ENCODE results near the gene SEMA3D. TPM values are rescaled to one million over a fixed set of nuclear protein-coding genes. Genes with fewer than 3 reads are reported as not detected.

The SEMA3D gene
- total RNA-seq, 1 donor from 2014 or later: 0.50 TPM

DNA sequence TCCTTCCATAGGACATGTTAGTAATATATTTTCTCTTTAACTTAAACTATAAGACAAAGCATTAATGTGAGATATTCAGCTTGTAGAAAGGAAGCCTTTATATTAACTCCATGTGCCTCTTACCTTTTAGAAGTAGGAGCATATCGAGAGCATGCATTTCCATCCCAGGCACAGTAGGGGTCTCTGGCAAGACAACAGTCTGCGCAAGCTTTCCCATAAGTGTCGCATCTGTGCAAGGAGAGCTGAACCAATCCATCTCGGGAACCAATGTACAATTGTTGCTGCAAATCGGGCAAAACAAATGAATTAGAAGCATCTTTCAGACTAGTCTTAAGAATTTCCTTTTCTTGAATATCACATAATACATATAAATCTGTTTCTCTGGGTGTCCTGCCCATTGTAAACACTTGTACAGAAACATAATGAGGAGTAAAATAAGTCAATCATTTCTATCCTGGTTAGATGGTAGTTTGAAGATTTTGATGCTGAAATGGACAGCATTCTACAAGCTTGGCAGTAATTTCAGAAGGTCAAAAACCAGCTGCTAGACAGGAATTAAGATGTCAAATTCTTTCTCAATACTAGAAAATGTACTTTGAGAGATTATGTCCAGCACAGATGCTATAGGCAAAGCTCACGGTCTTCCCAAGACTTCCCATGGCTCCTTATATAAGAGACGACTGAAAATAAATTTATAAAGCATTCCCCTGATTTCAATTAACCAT is 171.8 kb downstream of the SEMA3D start:
- Histone ChIP-seq H3K36me3 (ENCODE audit: control insufficient read depth, insufficient read depth, low read length) (no peaks in the 10 kb centered on the region), H3K27me3 (ENCODE audit: control insufficient read depth, insufficient read depth, low read length) (no peaks in the 10 kb centered on the region), H3K4me3 (ENCODE audit: low read depth, low read length) (no peak overlapping the region)
- TF ChIP-seq CTCF (IDR thresholded peaks at IDR 0.05; ENCODE audit: insufficient read depth, low read length, poor library complexity, severe bottlenecking): no peak
- DNase-seq (ENCODE audit: low read depth): no peak

- no peak for DNase-seq (ENCODE audit: low read depth)
- no peak for TF ChIP-seq CTCF (IDR thresholded peaks at IDR 0.05; ENCODE audit: insufficient read depth, low read length, poor library complexity, severe bottlenecking)
- Histone ChIP-seq H3K4me3 (ENCODE audit: low read depth, low read length) (no peak overlapping the region), H3K36me3 (ENCODE audit: control insufficient read depth, insufficient read depth, low read length) (no peaks in the 10 kb centered on the region), H3K27me3 (ENCODE audit: control insufficient read depth, insufficient read depth, low read length) (no peaks in the 10 kb centered on the region)
Measured at GRCh38 chr7:85011127-85011526, 175.7 kb downstream of the SEMA3D start.

- no peak for TF ChIP-seq CTCF (IDR thresholded peaks at IDR 0.05; ENCODE audit: insufficient read depth, low read length, poor library complexity, severe bottlenecking)
- no peak for DNase-seq (ENCODE audit: low read depth)
- H3K4me3 ChIP-seq (ENCODE audit: low read depth, low read length): no peak overlapping the region
Measured at GRCh38 chr7:85010306-85010705, 176.6 kb downstream of the SEMA3D start.

GRCh38 chr7:85006754-85007153 is 180.1 kb downstream of the SEMA3D start:
- Histone ChIP-seq H3K36me3 (ENCODE audit: control insufficient read depth, insufficient read depth, low read length) (no peaks in the 10 kb centered on the region), H3K4me3 (ENCODE audit: low read depth, low read length) (no peak overlapping the region), H3K27me3 (ENCODE audit: control insufficient read depth, insufficient read depth, low read length) (no peaks in the 10 kb centered on the region)
- TF ChIP-seq CTCF (IDR thresholded peaks at IDR 0.05; ENCODE audit: insufficient read depth, low read length, poor library complexity, severe bottlenecking): no peak
- no peak for DNase-seq (ENCODE audit: low read depth)

More at GRCh38 chr7:85010306-85010705, 176.6 kb downstream of the SEMA3D start:
- H3K36me3 ChIP-seq (ENCODE audit: control insufficient read depth, insufficient read depth, low read length): no peaks in the 10 kb centered on the region
- H3K27me3 ChIP-seq (ENCODE audit: control insufficient read depth, insufficient read depth, low read length): no peaks in the 10 kb centered on the region

GRCh38 chr7:85004402-85004801 is 182.5 kb downstream of the SEMA3D start:
- H3K27me3 ChIP-seq (ENCODE audit: control insufficient read depth, insufficient read depth, low read length): no peaks in the 10 kb centered on the region
- no peaks in the 10 kb centered on the region for H3K36me3 ChIP-seq (ENCODE audit: control insufficient read depth, insufficient read depth, low read length)
- DNase-seq (ENCODE audit: low read depth): no peak
- TF ChIP-seq CTCF (IDR thresholded peaks at IDR 0.05; ENCODE audit: insufficient read depth, low read length, poor library complexity, severe bottlenecking): no peak
- no peak overlapping the region for H3K4me3 ChIP-seq (ENCODE audit: low read depth, low read length)

All from kidney epithelial cell (primary cell).